Activated naive CD4-positive, alpha-beta T cell treated with anti-CD3 and anti-CD28 coated beads, Interleukin-2, amount 10 ng/mL, durations not matched to agents 5 hours and 36 hours (primary cell): ENCODE measurements around the gene MAP6D1. TPM values are rescaled to one million over a fixed set of nuclear protein-coding genes. Genes with fewer than 3 reads are reported as not detected.

Source experiments
- total RNA-seq, 2 experiments: library from RNA; stranded (reverse); gene quantifications; one replicate each; pipeline ENCODE4 v1.2.3, GENCODE V29; 2021

Gene MAP6D1
- total RNA-seq, result under 1 TPM; 0.58 to 0.91 TPM

GRCh38 chr3:183825456-183826161 is at the start of gene MAP6D1:
TSS of gene MAP6D1 (minus strand) at chr3:183825577. CDS start at chr3:183825547, 30 bp downstream.

Other genes with a start within 250 kb of the MAP6D1 start
- 10 to 100 TPM; 34.7 to 35.9 TPM for gene KLHL24, start 190.0 kb downstream of the MAP6D1 start, total RNA-seq
- 10 to 100 TPM; 41.2 to 42.6 TPM for gene YEATS2, start 127.8 kb downstream of the MAP6D1 start, total RNA-seq
- 10 to 100 TPM; 40.4 to 46.2 TPM for gene PARL, start 59.3 kb upstream of the MAP6D1 start, total RNA-seq
- 10 to 100 TPM; 22.6 to 23.8 TPM for gene ABCC5, start 192.3 kb upstream of the MAP6D1 start, total RNA-seq
- gene HTR3D, start 206.2 kb upstream of the MAP6D1 start, total RNA-seq, result not detected
- not detected for gene HTR3C, start 227.5 kb upstream of the MAP6D1 start, total RNA-seq